ENCODE measurements around the gene PRKCB.

Gene PRKCB

DNA sequence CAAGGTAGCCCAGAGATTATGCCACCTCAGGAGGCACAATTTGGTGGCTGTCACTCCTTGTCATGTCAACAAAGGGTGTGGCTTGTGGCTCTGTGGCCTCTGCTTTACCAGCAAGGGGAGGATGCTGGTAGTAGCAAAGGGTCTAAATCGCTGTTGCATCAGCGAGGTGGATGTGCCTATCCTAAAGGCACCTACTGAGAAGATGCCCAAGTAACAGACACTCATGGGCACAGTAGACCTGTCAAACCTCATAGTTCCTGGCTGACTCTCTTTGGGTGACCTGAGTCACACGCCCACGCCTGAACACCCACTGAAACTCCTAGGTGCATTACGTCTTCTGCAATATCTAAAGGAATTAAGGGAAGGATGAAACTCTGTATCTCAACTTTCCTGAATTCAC lies 139.5 kb downstream of the PRKCB start:
- DNase-seq, result no peak

DNA sequence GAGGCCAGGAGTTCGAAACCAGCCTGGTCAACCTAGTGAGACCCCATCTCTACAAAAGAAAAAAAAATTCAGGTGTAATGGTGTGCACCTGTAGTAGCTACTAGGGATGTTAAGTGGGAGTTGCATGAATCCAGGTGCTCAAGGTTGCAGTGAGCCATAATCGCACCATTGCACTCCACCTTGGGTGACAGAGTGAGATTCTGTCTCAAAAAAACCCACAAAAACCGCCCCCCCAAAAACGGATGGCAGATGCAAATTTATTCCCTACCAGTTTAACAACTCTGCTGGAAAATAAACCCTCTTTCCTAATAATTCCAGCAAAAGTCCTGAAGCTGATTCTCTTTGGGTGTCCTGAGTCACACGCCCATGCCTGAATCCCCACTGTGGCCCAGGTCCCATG lies 140.3 kb downstream of the PRKCB start:
- DNase-seq, result no peak

DNA sequence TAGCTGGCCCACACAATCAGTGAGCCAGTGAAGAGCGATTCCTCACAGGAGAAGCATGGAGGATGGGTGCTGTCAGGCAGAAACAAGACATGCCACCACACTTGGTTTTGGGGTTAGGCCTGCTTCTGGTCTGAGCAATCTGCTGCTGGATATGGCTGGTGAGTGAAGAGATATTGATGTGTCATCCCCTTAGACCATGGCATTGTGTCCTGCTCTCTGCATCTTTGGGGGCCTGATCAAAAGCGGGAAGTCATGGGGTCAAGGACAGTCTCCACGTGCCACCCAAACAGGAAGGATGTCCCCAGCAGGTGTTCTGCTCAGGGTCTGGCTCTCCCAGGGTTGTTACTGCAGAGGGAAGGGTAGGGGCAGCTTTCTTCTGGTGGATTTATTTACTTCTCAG lies 140.7 kb downstream of the PRKCB start:
- DNase-seq, result no peak

DNA sequence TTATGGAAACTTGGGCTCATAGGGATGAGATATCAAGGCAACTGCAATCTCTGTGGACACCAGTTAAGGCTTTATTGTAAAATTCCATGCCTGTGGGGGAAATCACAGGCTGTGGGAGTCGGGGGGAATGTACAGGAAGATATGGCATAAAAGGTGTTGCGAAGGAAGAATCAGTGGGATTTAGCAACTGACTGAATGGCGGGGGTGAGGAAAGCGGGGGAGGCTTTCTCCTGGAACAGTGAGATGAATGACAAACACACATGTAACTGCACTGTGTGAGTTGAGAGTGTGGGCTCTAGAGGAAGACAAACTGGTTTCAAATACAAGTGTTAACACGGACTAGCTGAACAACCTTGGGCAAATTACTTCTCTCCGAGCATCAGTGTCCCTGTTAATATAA lies 143.7 kb downstream of the PRKCB start:
- no peak for DNase-seq

DNA sequence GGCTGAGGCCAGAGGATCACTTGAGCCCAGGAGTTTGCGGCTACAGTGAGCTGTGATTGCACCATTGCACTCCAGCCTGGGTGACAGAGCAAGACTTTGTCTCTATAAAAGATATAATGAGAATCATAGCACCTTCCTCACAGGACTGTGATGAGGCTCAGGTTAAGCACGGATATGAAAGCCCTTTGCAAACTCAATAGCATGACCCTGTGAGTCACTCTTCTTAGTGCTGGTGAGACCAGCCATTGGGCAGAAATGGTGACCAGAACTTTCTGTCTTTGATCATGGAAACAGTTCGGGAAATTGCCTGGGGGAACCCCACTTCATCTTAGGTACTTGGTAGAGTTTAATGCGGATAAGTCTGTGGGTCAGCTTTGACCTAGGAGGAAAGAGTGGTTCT lies 144.2 kb downstream of the PRKCB start:
- DNase-seq, result no peak

DNA sequence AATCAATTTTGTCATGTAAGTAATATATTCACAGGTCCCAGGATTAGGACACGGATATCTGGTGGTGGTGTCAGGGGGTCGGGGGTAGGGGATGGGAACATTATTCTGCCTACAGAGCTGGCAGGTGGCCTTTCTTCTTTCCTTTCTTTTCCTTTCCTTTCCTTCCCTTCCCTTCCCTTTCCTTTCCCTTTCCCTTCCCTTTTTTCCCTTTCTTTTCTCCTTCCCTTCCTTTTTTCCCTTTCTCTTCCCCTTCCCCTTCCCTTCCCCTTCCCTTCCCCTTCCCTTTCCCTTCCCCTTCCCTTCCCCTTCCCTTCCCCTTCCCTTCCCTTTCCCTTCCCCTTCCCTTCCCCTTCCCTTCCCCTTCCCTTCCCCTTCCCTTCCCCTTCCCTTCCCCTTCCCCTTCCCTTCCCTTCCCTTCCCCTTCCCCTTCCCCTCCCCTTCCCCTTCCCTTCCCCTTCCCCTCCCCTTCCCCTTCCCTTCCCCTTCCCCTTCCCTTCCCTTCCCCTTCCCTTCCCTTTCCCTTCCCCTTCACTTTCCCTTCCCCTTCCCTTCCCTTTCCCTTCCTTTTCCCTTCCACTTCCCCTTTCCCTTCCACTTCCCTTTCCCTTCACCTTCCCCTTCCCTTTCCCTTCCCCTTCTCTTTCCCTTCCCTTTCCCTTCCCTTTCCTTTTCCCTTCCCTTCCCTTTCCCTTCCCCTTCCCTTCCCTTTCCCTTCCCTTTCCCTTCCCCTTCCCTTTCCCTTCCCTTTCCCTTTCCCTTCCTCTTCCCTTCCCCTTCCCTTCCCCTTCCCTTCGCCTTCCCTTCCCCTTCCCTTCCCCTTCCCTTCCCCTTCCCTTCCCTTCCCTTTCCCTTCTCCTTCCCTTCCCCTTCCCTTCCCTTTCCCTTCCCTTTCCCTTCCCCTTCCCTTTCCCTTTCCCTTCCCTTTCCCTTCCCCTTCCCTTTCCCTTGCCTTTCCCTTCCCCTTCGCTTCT lies 145.9 kb downstream of the PRKCB start:
- DNase-seq, result no peak

DNA sequence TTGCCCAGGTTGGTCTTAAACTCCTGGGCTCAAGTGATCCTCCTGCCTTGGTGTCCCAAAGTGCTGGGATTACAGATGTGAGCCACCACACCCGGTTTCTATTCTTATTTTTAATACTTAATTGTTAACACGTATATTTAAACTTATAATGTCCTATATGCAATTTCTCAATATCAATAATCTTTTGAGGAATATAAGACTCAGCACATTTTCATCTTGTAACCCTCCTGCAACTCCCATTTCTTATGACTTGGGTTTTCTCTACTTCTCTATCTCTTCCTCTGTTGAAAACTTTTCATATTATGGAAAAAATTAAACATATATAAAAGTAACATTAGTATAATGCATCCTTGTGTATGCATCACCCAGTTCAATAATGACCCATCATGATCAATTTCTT lies 150.7 kb downstream of the PRKCB start:
- DNase-seq, result no peak

DNA sequence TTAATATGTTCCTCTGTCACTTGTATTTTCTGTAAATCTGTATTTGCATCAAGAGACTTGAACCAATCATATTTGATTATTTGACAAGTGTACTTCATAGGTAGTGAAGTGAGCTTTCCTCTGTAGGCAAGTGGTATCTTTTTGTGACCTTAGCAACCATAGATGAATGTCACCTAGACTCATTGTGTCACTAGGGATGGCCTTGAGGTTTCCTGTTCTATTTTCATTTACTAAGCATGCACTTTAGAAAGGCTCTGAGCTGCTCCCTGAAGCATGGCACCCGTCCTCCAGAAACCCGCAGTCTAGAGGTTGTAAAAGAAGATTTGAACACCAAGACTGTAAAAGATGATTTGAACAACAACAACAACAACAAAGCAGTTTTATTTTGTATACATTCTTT lies 151.7 kb downstream of the PRKCB start:
- no peak for DNase-seq

DNA sequence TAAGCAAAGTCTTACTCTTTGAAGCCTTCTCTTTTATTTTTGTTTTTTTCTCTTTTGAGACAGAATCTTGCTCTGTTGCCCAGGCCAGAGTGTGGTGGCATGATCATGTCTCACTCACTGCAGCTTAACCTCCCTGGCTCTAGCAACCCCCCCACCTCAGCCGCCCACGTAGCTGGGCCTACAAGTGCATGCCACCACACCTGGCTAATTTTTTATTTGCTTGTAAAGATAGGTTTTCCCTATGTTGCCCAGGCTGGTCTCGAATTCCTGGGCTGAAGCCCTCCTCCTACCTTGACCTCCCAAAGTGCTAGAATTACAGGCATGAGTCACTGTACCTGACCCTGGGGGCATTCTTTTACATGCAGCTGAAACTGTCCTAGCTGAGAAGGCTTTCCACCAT lies 154.7 kb downstream of the PRKCB start:
- DNase-seq, result no peak

DNA sequence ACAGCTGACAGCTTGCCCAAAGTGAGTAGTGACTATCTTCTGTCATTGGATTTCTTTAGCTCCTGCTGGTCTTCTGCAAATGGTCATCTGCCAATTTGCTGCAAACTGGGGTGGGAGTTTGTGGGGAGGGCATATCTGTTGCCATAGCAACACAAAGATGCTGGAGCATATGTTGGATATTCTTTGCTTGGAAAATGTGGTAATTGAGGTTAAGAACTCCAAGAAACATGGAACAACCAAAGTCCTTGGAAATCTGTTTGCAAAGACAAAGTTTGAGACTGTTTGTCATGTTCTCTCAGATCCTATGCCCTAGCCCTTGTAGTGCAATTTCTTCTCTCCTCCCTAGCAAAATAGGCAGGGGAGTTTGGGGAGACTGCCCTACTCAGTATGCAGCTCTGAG lies 155.3 kb downstream of the PRKCB start:
- no peak for DNase-seq

DNA sequence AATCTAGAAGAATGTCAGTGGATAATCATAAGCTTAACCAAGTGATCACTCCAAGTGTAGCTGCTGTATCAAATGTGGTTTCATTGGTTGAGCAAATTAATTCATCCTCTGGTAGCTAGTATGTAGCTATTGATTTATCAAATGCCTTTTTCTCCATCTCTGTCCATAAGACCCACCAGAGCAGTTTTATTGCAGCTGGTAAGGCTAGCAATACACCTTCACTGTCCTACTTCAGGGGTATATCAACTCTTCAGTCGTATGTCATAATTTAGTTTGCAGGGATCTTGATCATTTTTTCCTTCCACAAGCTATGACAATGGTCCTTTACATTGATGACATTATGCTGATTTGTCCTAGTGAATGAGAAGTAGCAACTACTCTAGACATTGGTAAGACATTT lies 158.8 kb downstream of the PRKCB start:
- DNase-seq, result no peak

DNA sequence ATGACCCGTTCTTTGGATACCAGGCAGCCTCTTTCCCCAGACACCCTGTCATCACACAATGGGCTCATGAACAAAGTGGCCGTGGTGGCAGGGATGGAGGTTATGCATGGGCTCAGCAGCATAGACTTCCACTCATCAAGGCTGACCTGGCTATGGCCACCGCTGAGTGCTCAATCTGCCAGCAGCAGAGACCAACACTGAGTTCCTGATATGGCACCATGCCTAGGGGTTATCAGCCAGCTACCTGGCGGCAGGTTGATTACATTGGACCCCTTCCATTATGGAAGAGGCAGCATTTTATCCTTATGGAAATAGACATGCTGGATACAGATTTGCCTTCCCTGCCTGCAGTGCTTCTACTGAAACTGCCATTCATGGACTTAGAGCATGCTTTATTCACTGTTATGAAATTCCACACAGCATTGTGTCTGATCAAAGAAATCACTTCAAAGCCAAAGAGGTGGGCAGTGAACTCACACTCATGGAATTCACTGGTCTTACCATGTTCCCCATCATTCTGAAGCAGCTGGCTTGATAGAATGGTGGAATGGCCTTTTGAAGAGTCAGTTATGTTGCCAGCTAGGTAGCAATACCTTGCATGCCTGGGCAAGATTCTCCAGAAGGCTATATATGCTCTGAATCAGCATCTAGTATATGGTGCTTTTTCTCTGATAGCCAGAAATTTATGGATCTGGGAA lies 160.6 kb downstream of the PRKCB start:
- no peak for DNase-seq

DNA sequence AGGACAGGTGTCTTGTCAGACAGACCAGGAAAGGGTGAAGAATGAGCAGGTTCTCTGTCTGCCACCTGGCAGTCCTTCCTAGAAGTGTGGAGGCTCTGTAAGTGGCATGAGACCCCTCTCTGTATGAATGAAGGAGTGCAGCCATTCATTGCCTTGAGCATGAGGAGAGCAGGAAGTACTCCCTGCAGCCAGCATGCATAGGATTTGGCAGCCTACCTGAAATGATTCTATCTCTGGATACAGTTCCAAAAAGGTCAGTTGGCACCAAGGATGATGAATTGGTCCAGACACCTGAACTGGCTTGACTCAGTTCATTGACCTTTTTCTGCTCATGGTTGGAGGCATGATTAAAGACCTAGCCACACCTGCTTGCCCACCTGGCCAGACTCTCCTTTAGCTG lies 163.0 kb downstream of the PRKCB start:
- DNase-seq, result no peak

DNA sequence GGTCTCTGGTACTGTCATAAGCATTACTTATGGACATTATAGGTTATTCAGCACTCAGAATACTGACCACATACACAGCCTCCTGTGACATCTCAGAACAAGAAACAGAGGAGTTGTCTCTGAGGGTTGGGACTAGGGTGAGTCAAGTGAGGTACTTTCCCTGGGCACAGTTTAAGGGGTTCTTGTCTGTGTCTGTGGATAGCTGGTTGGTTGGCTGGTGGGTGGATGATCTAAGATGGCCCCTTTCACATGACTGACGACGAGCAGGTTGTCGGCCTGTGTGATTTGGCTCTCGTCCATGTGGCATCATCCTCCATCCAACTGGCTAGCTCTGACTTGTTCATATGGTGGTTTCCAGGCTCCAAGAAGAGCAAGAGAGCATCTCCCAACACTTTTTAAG lies 163.9 kb downstream of the PRKCB start:
- peak; percentile 75 for DNase-seq

DNA sequence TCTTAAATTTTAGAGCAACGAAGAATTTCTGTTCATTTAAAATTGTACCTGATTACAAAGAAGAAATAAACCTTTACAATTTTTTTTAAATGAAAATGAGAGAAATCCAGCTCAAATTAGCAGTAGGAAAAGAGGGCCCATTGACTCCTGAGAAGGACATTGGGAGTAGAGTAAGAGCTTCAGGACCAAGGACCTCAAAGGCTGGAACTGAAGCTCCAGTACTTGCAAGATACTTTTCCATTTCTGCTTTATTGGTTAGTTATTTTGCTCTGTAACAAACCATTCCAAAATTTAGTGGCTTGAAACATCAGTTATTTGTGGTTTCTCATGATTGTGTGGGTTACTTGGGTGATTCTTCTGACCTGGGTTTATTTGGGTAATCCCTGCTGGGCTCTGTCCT lies 165.9 kb downstream of the PRKCB start:
- DNase-seq, result no peak

DNA sequence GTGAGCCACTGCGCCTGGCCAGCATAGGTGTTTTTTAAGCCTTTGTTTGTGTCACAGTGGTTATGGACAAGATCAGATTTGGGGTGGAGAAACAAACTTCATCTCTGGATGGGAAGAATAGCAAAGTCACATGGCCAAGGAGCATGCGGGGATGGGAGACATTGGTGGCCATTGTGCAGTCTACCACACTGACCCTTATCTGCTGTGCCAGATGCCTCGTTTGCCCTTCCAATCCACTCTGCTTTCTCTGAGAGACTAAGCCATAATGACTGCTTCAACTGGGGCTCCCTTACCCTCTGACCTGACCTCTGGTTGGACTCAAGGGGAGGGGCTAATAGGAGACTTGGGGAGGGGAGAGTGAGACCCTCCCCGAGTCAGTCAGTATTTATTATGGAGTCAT lies 166.8 kb downstream of the PRKCB start:
- DNase-seq, result no peak

DNA sequence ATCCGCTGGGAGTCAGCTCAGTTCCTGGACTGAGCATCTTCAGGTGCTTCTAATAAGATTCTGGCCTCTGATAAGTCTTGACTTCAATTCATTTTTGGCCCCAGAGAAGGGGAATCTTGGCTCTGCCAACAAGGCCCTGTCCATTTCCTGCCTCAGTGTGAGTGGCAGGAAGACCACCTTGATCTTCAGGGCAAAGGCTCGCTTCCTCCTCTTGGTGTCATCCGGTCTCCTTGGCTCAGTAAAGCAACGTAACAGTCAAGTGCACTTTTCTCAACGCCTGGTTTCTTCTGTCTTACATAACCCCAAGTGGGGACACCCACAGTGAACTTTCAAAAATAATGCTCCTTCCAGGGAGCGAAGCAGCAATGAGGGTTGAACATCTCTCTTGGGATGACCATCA lies 169.8 kb downstream of the PRKCB start:
- DNase-seq, result no peak

DNA sequence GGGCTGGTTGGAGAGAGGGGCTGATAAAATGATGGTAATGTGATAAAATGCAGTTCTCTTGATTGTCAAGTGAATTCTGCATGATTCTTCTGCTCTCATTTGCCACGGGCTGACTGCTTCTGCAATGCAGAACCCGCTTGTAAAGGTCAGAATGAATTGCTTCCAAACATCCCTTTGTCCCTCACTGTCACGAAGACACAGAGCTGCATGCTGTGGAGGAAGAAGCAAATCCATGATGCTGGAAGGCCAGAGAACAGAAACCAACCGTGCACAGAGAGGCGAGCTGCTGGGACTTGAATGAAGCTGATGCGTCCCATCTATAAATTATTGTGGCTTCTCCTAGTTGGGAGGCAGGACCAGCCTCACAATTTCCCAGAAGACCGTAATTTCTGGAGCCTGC lies 171.6 kb downstream of the PRKCB start:
- DNase-seq, result no peak

DNA sequence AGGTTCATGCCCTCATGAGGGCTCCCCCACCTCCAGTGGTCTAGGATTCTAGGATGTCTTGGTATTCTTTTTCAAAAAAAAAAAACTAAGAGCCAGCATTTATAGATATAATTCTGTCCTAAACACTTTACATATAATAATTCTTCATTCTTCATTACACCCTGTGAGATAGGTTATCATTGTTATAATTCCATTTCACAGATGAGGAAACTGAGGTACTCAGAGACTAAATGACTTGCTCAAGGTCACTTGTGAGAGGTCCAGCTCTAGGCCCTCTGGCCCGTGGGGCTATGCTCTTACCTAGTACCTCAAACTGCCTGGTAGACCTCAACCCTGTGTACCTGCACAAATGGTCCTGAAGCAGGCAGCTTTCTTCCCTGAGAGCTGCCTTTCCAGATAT lies 172.2 kb downstream of the PRKCB start:
- no peak for DNase-seq

DNA sequence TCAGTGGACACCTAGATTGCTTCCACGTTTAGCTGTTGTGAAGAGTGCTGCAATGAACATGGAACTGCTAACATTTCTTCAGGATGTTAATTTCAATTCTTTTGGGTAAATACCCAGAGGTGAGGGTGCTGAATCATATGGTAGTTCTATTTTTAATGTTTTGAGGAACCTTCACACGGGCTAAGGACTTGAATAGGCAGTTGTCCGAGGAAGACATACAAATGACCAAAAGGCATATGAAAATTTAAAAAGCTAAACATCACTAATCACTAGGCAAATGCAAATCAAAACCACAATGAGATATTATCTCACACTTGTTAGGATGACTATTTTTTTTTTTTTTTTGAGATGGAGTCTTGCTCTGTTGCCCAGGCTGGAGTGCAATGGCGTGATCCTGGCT lies 173.3 kb downstream of the PRKCB start:
- no peak for DNase-seq

DNA sequence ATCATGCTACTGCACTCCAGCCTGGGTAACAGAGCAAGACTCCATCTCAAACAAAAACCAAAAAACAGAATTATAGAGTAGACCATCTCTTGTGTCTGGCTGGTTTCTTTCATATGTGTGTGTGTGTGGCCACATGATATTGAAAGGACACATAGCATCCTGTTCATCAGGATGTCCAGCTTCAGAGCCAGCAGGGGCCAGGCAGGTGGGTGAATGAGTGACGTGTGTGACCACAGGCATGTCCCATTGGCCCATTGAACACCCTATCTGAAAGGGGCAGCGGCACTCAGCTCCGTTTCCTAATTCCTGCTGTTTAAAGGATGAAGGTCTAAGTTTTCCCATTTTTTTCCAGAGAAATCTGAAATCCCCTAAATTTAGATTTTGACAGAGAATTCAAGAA lies 174.2 kb downstream of the PRKCB start:
- no peak for DNase-seq

DNA sequence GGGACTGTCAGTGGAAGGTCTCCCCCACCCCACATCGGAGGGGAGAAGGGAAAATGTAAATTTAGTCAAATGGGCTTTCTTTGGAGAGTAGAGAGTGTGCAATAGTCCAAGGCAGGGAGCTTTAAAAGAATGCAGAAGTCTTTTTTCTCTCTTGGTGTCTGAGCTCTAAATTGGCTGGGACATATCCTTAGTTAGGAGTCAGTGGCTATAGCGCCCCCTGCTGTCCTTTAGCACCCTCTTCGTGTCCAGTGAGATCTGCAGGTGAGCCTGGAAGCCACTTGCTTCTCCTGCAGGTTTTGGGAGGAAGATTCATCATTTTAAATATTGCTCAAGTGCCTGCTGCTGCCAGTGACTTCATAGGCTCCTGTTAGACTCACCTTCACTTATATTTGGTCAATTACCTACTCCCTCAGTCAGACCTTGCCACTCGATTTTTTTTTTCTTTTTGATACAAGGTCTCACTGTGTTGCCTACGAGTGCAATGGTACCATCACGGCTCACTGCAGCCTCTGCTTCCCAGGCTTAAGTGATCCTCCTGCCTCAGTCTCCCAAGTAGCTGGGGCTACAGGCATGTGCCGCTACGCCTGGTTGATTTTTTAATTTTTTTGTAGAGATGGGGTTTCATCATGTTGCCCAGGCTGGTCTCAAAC lies 174.8 kb downstream of the PRKCB start:
- DNase-seq, result peak; percentile 92

DNA sequence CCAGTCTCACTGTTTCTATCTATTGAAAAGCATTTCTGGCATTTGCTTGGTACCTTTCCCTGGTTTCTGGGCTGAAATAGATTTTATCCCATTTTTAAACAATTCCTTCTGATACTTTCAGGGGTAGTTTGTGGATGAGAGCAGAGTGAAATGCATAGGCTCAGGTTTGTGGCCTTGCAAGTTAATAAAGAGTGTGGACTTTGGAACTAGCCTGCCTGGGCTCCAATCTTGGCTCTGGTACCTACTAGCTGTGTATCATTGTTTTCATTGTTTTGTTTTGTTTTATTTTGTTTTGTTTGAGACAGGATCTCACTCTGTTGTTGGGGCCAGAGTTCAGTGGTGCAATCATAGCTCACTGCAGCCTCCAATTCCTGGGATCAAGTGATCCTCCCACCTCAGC lies 175.5 kb downstream of the PRKCB start:
- no peak for DNase-seq

DNA sequence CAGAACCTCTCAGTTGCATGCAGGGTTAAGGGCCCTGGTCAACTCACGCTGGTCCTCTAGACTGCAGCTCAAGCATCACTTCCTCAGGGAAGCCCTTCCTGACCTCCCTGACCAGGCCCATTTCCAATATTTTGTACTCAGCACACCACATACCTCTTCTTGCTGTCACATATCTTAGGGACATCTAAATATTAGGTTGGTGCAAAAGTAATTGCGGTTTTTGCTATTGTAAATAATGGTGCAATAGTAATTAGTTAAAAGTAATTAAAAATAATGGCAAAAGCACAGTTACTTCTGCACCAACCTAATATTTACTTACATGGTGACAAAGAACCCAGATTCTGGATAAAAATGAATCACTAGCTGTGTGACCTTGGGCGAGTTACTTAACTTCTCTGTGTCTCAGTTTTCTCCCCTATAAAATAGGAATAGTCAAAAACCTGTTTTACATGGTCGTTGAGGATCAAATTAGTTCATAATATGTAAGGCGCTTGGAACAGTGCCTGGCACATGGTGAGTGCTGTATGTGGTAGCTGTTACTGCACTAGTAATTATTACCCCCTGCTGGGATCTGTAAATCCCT lies 177.4 kb downstream of the PRKCB start:
- DNase-seq, result no peak
